Measurements from ENCODE around the gene EPB41L2.
A peak's percentile ranks its signal among the peaks of the same experiment; 100 is the strongest.

The EPB41L2 gene

DNA sequence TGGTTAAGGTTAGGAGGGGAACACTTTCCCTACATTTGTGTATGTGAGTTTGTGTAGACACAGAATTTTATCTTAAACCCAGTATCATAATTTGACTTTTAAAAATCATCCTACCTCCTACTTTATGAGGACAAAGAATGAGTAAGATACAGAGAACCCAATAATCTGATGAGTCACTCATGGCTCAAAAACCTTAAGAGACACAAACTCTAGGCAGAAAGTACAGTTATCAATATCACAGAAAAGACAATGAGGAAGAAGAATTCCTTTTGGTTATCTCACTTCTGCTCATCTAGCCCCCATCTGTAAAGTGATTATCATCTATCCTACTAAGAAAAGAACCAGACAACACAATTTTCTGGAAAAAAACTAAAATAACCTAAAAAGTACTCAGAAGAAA, 87.7 kb downstream of the EPB41L2 start:
- no peak for DNase-seq (ENCODE audit: low read depth)

DNA sequence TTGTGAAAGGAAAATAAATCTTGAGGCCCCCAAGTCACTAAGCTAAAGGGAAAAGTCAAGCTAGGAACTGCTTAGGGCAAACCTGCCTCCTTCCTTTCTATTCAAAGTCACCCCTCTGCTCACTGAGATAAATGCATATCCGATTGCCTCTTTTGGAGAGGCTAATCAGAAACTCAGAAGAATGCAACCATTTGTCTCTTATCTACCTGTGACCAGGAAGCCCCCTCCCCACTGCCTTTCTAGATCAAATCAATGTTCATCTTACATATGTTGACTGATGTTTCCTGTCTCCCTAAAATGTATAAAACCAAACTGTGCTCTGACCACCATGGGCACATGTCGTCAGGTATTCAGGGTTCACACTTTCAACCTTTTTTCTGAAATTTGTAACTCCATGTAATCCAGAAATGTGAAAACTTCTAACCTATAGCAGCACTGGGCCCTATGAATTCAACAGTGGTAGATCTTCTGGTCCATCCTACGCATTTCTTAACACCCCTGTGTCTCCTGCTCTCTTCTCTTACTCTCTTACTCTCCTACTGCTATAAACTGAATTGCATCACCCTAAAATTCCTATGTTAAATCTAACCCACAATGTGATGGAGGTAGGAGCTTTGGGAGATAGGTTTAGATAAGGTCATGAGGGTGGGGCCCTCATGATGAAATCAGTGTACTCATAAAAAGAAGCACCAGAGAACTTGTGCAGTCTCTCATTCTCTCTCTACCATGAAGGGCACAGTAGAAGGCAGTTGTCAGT, 89.3 kb downstream of the EPB41L2 start:
- DNase-seq (ENCODE audit: low read depth) = no peak

DNA sequence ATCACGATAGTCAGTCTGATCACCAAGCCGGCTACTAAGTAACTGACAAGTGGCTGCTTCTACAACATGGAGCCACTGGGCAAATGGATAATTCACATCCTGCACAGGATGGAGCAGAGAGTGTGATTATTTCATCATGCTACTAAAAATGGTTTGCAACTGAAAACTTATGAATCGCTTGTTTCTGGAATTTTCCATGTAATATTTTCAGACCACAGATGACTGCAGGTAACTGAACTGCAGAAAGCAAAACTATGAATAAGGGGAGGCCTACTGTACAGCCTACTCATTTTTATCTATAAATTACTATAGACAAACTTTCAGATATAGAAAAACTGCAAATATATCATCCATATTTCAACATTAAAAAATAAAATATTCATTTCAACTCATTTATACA, 91.5 kb downstream of the EPB41L2 start:
- DNase-seq (ENCODE audit: low read depth) = no peak

DNA sequence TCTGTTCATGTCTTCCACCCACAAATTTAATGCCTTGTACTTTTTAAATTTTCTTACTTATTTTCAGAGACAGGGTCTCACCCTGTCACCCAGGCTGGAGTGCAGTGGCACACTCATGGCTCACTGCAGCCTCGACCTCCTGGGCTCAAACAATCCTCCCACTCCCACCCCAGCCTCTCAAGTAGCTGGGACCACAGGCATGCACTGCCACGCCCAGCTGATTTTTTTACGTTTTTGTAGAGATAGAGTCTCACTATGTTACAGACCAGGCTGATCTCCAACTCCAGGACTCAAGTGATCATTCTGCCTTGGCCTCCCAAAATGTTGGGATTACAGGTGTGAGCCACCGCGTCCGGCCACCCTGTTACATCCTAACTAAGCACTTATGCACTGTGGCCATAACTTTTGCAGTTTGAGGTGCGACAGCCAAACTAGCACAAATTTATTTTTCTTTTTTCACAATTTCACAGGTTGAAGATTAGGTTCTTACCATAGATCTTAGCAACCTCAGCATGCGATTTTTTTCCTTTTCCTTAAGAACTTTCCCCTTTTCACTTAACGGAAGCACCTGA, 92.1 kb downstream of the EPB41L2 start:
- no peak for DNase-seq (ENCODE audit: low read depth)

DNA sequence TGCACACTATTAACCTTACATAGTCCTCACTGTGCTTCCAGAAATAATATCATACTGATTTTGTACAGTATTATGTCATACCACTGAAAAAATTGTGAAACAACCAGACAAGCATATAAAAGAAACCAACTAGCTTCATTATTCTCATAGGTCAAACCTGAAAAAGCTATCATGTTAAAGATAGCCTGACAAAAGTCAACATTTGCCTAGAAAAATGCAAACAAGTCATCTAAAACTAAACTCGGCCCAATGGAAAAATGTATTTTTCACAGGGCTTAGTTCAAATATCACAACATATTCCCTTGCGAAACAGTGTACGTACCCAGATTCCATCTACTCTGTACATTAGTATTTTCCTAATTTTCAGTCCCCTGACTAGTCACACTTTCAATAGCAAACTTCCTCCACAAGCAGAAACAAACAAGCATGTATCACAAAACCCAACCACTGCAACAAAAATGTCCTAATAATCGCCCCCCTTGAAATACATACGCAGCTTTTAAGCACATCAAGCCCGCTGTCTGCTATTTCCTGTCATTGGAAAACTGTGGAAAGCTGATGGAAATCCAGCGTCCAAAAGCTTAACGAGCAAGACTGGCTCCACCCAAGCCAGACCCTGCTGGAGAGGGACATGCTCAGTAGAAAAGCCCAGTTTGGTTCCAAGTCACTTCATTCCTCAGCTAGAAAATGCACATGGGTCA, 93.1 kb downstream of the EPB41L2 start:
- DNase-seq (ENCODE audit: low read depth) = peak; percentile 24

DNA sequence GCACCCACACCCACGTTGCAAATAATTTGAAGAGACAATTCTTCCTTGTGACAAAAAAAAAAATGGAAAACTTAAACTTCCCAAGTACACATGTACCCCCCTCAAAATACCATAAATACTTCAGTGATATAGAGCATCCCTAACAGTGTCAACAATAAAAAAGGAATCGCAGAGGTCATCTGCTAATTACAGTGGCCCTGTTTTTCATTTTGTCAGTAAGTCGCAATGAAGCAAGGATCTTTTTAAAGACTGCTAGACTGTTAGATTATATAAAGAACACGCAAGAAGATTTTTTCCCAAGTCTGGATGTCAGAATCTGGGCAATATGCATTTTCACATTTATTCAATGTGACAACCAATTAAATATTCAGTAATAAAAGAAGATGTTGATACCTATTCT, 93.9 kb downstream of the EPB41L2 start:
- no peak for DNase-seq (ENCODE audit: low read depth)

DNA sequence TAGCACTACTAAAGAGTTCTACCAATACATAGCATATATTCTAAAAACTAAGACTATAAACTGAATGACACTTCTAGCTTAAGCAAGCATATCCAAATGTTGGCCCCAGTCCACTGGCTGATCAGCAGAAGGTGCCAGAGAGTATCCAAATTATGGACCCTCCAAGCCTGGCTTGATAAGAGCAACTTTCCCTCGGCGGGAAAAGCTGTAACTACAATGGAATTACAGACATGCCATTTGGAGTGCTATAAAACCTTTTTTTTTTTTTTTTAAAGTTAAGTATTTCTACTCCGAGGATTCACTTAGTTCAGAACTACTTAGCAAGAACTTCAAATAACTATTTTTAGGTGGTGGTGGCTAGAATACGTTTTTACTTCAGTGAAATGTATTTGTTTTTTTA, 94.6 kb downstream of the EPB41L2 start:
- no peak for DNase-seq (ENCODE audit: low read depth)

DNA sequence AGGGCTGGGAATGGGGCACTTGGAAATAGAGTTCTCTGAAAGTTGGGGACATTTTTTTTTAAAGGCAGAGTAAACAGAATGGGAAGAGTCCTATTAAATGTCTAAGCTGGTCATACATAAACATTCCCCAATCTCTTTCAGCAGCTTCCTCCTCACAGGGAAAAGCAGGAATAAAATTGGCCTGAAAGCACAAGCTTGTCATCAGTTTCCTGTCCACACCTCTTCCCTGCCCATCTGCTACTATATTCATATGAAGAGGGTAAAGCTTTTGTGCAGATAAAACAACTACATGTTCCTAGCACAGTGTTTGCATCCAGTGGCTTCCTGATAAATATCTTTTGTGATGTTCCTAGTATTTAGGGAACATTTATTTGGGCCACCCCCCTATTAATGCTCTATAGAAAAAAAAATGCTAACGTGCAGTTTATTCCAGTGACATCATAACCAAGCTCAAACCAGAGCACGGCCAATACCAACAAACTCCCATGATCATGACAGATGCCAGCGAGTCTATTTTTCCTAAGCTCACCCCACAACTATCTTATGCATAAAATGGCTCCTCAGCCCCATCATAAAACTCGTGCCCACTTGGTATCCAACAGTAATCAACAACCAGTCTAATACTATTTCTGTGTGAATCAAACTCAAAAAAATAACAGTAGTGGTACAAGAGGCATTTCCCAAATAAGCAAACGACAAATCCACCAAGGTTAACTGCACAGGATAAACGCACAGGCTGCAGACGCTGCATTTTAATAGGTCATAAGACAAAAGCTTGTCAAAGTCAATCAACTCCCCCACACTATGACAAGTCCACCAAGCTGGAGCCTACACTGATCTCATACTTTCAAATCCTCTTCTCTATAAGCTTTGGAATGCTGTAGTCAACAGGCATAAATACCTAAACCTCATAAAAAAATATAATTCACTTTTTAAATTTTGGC, 95.3 kb downstream of the EPB41L2 start:
- no peak for DNase-seq (ENCODE audit: low read depth)

DNA sequence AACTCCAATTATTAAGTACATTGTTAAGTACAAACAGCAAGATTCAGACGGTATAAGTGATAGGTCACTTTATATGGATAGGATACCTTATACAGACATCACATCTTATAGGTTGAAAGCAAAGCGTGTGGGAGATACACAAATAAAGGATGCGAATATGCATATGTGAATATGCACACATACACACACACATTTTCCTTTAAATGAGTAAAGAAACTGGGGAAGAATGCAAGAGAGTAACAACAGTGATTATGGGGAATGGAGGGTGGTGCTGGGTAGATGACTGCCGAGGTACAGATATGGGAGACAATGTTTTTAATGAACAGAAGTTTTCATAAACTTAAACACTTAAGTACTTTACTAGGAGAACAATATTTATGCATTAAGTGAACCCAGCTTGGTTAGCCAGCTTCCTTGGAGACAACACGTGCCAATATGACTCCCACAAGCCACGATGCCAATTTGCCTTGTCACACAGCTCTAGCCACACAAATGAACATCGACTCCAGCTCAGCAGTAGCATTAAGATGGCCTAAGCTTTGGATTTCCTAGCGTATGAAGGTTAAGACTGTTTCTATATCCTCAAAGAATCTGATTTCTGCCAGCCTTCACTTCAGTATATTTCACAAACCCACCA, 96.6 kb downstream of the EPB41L2 start:
- DNase-seq (ENCODE audit: low read depth) = no peak

DNA sequence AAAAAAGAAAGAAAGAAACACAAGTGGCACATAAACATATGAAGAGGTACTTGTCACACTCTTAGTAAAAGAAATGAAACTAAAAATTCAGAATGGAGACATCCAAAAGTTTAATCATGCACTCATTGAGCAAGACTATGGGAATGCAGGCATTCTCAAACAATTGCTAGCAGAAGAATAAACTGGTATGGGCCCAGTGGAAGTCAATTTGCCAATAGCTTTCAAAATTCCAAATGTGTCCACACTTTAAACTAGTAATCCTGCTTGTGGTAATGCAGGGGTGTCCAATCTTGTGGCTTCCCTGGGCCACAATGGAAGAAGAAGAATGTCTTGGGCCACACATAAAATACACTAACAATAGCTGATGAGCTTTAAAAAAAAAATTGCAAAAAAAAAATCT, 97.4 kb downstream of the EPB41L2 start:
- DNase-seq (ENCODE audit: low read depth) = no peak

DNA sequence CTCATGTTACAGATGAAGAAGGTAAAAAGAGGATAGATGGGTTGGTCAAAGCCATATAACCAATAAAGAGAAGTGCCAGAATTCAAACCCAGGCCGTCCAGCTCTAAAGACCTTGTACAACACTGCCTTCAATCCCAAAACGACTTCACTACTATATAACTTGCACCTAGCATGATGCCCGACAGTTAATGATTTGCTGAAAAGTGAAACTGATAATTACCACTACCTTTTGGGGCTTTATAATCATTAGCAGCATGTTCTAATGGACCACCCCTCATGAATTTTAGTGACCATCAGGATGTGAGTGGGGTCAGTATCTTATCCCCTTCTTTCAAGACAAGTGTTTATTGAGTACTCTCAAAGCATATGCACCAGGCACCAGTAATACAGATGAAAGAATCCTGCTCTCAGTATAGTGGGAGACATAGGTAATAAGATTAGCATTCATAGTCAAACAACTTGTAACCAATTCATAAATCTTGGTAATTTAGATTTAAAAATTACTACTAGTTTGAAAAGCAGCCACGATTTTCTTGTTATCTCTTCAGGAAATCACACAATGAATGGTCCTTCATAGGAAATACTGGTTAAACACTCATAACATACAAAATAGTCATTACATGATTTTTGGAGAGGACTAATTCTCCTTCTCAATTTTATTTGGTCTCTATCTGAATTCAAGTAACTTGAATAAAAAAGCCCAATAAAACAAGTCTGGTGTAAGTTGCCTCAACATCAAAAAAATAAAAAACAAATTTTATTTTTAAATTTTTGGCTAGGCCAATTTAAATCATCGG, 98.0 kb downstream of the EPB41L2 start:
- no peak for DNase-seq (ENCODE audit: low read depth)

DNA sequence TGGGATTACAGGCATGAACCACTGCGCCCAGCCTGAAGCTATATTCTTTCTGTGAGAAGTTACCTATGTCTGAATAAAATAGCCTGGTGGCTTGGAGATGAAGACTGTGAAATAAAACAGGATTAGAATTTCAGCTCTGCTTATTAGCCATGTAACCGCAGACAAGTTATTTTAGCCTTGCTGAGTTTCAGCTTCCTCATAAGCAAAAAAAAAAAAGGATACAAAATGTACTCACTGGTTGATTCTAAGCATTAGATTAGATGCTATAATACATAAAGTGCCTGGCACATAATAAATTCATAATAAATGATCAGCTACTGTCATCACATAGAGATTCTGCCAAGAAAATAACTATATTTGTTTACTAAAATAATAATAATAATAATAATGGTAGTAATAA, 98.8 kb downstream of the EPB41L2 start:
- no peak for DNase-seq (ENCODE audit: low read depth)

DNA sequence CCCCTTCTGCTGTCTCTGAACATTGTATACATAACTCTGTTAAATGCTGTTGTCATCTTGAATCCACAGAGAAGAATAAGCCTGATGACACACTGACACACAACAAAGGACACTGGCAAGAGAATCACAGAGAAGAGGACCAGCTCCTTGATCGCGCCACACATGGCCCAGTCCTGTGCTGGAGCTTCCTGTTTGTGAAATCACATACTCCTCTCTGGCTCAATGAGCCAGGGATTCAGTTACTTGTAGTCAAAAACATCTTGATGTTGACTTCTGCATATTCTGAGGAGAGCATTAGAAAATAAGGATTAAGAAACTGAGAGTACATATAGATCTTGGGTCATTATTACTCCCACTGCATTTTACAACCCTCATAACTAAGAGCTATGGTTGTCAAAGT, 100.1 kb downstream of the EPB41L2 start:
- no peak for DNase-seq (ENCODE audit: low read depth)

DNA sequence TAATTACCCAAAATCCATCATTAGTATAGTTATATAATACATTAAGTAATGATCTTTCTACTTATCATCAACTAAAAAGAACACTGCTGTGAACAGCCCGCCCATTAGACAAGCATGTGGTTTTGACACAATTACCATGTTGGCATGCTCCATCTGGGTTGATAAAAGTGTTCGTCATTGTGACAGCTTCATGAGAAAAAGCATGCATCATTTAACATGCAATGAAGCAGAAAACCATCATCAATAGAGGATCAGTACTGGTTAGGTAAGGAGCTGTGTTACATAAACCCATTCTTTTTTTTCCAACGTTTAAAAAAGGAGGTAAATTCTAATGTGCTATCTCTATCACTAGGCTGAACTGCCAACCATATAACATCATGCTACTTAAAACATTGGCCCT, 101.9 kb downstream of the EPB41L2 start:
- no peak for DNase-seq (ENCODE audit: low read depth)

DNA sequence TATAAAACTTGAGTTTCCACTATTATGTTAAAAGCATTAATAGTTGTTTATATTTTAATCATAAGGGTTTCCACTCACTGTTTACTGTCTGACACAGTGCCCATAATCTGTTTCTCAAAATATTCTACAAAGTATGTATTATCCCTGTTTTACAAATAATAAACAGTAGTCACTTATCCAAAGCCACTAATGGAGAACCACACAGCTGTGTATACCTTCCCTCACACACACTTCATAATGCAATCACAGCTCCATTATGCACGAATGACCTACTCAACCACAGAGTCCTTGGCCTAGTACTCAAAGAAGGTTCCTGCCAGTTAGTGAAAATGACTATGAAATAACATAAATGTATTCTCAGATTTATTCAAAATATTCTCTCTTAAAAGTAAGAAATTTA, 103.1 kb downstream of the EPB41L2 start:
- DNase-seq (ENCODE audit: low read depth) = no peak

DNA sequence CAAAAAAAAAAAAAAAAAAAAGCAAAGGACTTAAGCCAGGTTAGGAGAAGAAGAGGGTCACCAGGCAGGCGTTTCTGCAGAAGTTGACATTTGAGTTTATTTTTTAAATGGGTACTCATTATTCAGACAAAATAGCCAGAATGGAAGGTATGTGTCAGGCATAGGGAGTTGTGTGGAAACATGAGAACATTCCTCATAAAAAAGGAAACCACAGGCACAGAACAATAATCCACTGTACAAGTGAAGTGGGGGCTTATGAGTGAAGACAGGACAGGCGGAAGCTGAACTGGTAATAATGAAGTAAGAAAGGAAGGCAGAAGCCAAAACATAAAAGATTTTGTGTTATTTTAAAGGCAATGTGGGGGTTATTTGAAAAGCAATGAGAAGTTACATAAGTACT, 104.6 kb downstream of the EPB41L2 start:
- no peak for DNase-seq (ENCODE audit: low read depth)

DNA sequence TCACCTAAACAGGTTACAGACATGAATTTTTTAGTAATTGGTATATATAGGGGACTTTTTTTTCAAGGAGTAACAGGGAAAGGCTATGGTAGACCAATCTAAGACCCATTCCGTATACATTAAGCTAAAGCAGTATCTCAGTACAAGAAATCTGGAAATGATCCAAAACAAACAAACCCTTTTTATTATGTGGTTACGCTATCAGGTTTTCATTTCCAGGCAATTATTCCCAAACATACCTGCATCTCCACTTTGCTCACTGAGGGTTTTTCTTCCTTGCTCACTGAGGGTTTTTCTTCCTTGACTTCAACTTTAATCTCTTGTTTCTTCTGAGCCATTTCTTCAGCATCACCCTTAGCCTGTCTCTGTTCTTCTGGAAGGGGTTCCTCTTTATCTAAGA, 107.3 kb downstream of the EPB41L2 start:
- DNase-seq (ENCODE audit: low read depth) = no peak

DNA sequence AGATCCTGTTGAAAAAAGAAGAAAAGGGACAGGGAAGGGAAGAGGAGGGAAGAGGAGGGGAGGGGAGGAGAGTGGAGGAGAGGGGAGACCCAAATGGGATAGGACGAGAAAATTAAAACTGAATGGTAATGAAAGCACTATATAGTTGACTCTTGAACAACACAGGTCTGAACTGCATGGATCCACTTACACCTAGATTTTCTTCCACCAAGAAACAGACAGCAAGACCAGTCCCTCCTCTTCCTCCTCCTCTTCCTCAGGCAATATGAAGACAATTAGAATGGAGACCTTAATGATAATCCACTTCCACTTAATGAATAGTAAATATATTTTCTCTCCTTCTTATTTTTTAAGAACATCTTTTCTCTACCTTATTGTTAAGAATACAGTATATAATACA, 113.5 kb downstream of the EPB41L2 start:
- no peak for DNase-seq (ENCODE audit: low read depth)

DNA sequence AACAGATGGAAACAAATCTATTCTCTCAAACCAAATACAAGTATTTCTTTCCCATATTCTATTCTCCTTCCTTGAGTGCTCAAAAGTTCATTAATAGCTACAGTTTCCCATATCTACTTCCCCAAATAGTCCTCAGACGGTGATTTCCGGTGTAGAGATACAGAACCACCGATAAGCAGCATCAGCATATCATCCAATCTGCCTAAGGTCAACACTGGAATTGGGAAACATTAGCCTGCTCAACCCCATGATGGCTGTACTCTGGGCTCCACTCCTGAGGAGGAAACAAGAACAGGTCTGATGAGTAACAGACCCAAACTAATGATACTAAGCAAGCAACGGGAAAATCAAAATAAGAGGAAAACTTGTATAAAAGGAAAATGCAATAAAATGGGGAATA, 115.6 kb downstream of the EPB41L2 start:
- DNase-seq (ENCODE audit: low read depth) = no peak

DNA sequence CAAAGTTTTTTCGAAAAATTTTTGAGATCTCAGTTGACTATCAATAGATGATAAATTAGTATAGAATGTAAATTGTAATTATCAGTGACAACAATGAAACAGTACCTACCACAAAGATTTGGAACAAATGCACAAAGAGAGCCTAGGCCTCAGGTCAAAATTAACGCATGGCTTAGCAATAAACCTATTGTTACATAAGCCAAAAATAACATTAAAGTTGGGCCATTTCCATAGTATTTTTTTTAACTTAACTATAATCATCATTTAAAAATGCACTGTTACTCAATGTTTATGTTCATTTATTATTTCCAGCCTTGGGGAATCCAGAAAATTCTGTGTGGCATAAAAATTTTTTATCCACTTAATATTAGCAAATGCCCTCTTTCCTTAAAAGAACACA, 117.0 kb downstream of the EPB41L2 start:
- no peak for DNase-seq (ENCODE audit: low read depth)

DNA sequence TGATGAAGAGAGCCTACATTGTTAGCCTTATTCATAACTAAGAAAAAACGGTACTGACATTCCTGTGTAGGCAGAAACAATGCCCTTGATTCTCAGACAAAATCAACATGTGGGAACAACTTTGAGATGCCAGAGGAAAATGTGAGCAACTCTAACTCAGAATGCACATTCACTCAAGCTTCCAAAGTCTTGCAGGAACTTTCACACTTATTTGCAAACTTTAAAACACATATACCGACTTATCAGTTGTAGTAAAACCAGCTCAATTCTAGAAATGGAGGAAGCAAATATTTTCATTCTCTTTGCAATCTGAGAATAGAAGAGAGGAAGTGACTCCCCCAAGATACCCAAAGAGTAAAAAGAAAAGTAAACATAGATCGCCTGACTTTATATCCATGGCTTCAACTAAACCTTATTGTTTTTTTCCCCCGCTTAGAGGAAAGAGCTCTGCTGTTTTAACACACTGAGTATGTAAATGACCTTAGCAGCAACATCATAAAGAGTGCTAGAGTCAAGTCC, 117.6 kb downstream of the EPB41L2 start:
- no peak for DNase-seq (ENCODE audit: low read depth)
